Sciatic nerve (tissue), 2 donors: ENCODE results near the gene HERPUD1. TPM values are rescaled to one million over a fixed set of nuclear protein-coding genes. Genes with fewer than 3 reads are reported as not detected.
"Not testable (repeated sequence)": the region's sequence is repeated elsewhere in the genome, so short reads cannot be mapped to it uniquely, and the experiment has no call there.

Experiments used
- ATAC-seq: fragments of 200-7000 bp; cut with Tn5 transposase; one replicate; pipeline ENCODE4 v1.9.1; 2020; ENCODE audit warnings: mild to moderate bottlenecking, moderate library complexity
- DNase-seq: peaks from one replicate; pipeline ENCODE4 v3.0.0-alpha.2; 2020; ENCODE audit warnings: low spot score
- intact Hi-C: fragments of 100-400 bp; cut with DNase I; formaldehyde crosslinking; loops from one replicate; pipeline ENCODE4 v1.14.2; 2022
- microRNA-seq: library from miRNA; unstranded; fragments of <30 nt; microRNA quantifications from one replicate; pipeline ENCODE4 v1.2.0, GENCODE V29; 2020
- total RNA-seq: library from RNA; stranded (reverse); fragmentation: NEBNext Ultra II Directional; extraction: Animal tissue kit (Norgen Biotek cat#: 25700); gene quantifications from one replicate; pipeline ENCODE4 v1.2.1, GENCODE V29; 2021
- donor health status: DM: no; HTN: no; CAD: no.
- donor health status: DM: no; HTN: no; CAD: no.

The HERPUD1 gene
- total RNA-seq, 1 donor from 2014 or later = 150 TPM

- ATAC-seq = peak; percentile 38
- intact Hi-C loops = no loop called here
- DNase-seq = peak; percentile 56
Observed at GRCh38 chr16:56988161-56988947, 56.4 kb downstream of the HERPUD1 start.

DNA sequence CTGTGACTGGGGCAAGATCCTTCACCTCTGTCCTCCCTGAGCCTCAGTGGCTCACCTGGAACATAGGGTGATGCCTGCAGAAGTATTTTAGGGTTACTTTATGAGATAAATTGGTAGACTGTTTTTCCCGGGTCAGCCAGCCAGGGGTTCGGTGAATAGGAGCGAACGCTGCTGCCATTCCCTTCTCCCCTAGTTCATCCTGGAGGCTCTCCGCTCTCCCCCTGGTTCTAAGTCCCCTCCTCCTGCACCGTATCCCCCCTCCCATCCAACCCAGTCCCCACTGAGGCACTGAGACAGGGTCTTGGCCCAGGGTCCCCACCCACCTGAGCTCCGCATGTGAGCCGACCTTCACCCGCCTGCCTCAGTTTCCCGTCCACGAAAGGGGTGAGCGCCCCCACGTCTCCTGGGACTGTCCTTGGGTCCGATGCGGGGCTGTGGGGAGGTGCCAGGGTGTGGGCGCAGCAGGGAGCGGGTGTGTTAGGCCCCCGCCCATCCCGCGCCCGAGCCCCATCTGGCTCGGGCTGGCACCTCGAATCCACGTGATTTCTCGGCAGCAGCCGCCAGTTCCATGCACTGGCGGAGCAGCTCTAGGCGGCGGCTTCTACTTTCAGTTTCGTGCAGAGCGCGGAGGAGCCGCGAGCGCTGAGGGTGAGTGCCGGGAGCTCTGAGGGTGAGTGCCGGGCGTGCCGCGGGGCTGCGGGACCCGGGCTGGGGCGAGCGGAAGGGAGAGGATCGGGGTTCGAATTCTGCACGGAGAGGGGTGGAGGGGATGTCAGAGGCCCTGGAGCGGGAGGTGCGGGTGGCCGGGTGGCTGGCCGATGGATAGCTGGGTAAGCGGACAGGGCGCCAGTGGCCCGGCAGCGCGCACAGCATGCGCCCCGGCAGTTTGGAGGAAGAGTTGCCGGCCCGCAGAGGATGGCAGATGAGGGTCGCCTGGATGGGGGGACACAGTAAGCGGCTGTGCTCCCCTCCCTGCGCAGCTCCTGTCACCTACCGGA lies 57.3 kb downstream of the HERPUD1 start, which contains the start of gene NLRC5:
Gene NLRC5 (plus strand): TSS at position 610 of the 998 bp plus-strand sequence. CDS start 31,156 bp downstream, outside the sequence.
- ATAC-seq = peak; percentile 92
- intact Hi-C loops = no loop called here
- peak; percentile 91 for DNase-seq

- DNase-seq (peak; percentile 36), ATAC-seq (no peak)
Observed at GRCh38 chr16:56989988-56990387, 58.0 kb downstream of the HERPUD1 start.

GRCh38 chr16:56990407-56991286 lies 58.7 kb downstream of the HERPUD1 start:
- DNase-seq (peak; percentile 41), ATAC-seq (no peak)
- intact Hi-C loops = no loop called here

More at GRCh38 chr16:56989988-56990387, 58.0 kb downstream of the HERPUD1 start:
- intact Hi-C loops = no loop called here

GRCh38 chr16:56992431-56992830 lies 60.5 kb downstream of the HERPUD1 start:
- intact Hi-C loops, ATAC-seq, DNase-seq: not testable (repeated sequence)

GRCh38 chr16:56993204-56993603 lies 61.3 kb downstream of the HERPUD1 start:
- DNase-seq = no peak
- intact Hi-C loops = no loop called here
- no peak for ATAC-seq

GRCh38 chr16:56994311-56994710 lies 62.4 kb downstream of the HERPUD1 start:
- DNase-seq = peak; percentile 32
- ATAC-seq = no peak
- intact Hi-C loops = no loop called here

Small RNA genes lying within 50 kb of the gene (microRNA-seq; reads per million reads assigned to microRNA genes)
- not detected for gene MIR6863

Other genes with a start within 250 kb of the HERPUD1 start
- 21.9 TPM for gene MT1X, start 249.7 kb upstream of the HERPUD1 start, total RNA-seq
- 74.0 TPM for gene NUP93, start 202.0 kb upstream of the HERPUD1 start, total RNA-seq
- gene SLC12A3, start 66.9 kb upstream of the HERPUD1 start, total RNA-seq = not detected
- 8.2 TPM for gene CETP, start 29.8 kb downstream of the HERPUD1 start, total RNA-seq
- gene NLRC5, start 57.4 kb downstream of the HERPUD1 start, total RNA-seq = 60.1 TPM
- gene CPNE2, start 160.4 kb downstream of the HERPUD1 start, total RNA-seq = 44.7 TPM